ENCODE results near the gene BFSP1.

BFSP1 gene

DNA sequence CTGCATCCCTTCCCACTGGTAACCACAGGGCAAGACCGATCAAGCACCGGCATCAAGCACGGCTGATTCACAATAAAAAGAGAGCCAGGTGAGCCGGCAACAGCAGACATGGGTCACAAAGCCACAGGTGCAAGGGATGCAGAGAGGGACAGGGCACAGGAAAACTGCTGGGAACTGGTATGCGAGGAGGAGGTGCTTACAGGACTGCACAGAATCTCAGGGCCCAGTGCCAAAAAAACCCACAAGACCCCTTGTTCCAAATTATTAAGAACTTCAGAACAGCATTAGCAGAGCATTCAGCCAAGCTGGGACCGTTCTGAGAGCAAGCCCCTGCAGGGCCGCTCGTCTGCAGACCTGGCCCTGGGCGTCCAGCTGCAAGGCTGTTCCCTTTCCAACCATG is 35.4 kb downstream of the BFSP1 start:
- no peak for DNase-seq

DNA sequence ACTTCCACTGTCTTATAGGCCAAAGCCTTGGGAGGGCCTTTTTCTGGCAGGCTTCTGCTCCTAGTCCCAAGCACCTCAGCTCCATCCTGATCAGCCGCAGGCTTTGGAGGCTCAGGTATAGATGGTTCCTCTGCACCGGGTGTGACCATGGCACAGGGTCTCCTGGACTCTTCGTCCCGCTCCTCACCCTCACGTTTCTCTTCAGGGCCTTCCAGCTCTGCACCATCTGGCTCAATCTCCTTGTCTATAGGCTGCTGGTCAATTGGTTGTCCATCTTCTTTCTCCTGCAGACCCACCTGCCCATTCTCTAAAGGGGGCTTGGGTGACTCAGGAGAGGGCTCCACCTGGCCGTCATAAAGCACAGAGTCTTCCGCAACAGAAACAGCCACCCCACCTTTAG is 37.0 kb downstream of the BFSP1 start:
- DNase-seq = no peak

DNA sequence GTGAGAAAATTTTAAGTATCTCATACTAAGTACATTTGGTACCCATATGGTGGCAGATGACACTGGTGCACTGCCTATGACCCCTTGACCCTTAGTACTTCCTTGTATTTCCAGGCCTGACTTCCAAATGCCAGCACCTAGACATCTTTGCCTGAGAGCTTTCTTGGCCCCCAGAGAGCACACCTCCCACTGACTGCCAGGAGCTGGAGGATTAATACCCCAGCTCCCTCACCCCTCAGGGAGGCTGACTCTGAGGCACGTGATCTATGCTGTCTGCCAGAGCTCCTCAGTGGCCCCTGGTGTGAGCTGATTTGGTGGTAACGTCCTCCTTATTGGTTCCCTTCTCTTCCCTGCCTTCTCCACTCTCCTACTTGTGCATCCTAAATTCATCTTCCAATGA is 38.0 kb downstream of the BFSP1 start:
- DNase-seq = no peak

DNA sequence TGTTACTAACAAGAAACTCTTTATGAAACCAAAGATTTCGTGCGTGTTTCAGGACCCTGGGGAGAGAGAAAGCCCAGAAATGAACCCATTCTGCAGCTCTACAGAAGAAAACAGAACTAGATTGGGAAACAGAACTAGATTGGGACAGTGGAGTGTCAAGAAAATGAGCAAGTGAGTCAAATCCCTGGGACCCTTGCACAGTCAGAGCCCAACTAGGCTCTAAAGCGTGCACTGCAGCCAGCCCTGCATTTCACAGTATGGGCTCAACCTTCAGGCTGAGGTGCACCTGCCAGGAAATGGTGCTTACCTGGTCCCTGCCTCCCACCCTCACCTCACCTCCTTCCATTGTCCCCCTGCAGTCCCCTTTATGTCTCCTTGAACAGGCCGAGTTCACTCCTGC is 39.7 kb downstream of the BFSP1 start:
- DNase-seq = no peak

DNA sequence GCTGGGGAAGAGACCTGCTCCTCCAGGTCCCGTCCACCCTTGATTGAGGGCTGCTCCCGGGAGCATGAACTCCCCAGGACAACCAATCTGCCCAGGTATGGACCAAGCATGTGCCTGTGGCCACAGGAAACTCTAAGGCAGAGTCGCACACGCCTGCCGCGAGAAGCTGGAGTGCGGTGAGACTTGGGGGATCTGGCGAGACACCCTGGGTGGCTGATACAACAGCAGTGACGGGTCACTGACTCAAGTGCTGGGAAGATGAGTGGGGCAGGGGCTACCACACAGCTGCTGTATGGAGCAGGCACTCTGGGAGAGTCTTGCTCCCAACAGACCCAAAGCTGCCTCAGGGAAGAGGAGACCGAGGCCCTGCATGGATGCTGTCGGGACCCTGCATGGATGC is 40.1 kb downstream of the BFSP1 start:
- DNase-seq = no peak

DNA sequence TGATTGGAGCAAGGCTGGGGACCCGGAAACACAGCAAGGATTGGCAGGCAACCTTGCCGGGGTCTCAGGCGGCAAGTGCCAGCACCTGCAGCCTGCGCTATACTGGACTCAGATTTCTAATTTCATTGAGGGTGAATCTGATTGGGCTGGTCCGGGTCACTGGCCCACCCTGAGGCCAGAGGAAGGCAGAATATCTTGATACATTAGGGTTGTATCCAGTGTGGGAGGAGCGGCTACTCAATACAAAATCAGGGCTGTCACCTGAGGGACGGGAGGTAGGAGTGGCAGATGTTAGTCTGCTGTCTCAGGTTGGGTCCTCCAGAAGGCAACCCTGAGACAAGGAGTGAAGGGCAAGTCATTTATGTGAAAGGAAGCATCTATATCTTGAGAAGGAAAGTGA is 40.7 kb downstream of the BFSP1 start:
- DNase-seq = no peak

DNA sequence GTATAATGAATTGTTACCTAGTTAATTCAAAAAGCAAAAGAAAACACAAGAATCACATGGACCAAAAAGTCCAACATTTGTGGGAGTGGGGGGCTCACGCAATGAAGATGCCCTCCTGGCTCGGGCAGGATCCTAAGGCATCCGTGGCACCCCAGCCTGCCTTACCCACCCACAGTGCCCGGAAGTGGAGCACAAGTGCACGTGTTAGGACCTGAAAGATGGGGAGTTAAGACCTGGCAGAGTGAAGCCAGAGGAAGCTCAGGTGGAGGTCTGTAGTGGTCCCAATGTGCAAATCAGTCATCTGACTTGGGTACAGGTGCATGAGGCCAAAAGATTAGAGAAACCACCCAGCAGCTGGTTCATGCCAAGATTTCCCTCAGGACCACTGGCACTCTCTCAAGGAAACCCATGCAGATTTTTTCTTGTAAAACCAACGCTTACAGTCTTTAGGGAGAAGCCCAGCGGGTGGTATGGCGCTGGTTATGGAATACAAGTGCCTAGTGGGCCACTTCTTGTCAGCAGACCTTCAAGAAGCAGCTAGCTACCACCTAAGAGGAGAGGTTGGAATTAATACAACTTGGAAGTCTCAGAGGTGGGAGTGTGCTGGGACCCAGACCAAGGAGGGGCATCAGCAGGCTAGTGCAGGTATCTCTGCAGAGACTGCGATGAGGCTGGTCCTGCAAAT is 42.1 kb downstream of the BFSP1 start:
- DNase-seq = no peak

DNA sequence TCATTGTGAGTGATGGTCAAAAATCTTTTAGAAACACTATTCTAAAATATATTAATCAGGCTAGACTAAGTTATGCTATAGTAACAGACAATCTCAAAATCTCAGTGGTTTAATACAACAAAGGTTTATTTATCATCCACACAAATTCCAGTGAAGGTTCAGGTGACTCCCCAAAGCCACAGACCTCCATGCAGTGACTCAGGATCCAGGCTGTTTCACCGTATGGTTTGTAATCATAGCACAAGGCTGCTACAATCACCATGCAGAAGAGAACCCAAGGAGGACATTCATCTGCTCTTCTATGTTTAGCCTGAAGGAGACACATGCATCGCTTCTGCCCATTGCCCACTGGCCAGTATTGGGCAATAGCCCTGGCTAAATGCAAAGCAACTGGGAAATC is 46.2 kb downstream of the BFSP1 start:
- DNase-seq = no peak

DNA sequence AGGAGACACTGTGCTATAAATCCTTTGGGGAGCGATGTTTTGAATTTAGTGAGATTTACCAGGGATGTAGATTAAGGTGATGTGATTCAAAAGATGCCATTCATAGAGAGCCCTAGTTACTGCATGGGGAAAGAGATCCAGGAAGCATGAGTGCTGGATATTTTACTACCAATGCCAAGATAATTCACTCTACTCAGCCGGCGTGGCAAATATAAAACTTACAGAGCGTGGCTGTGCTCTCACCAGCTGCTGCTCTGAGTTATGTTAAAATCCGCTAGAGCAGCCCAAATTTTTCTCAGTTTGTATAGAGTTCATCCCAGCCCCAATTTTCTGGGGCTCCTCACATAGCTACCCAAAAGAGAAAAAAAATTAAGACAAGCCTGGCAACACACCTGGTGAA is 48.6 kb downstream of the BFSP1 start:
- no peak for DNase-seq

DNA sequence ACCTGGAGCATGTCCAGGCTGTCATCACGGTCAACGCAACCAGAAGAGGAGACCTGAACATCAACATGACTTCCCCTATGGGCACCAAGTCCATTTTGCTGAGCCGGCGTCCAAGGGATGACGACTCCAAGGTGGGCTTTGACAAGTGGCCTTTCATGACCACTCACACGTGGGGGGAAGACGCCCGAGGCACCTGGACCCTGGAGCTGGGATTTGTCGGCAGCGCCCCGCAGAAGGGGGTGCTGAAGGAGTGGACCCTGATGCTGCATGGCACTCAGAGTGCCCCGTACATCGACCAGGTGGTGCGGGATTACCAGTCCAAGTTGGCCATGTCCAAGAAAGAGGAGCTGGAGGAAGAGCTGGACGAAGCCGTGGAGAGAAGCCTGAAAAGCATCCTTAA is 49.5 kb downstream of the BFSP1 start:
- no peak for DNase-seq

DNA sequence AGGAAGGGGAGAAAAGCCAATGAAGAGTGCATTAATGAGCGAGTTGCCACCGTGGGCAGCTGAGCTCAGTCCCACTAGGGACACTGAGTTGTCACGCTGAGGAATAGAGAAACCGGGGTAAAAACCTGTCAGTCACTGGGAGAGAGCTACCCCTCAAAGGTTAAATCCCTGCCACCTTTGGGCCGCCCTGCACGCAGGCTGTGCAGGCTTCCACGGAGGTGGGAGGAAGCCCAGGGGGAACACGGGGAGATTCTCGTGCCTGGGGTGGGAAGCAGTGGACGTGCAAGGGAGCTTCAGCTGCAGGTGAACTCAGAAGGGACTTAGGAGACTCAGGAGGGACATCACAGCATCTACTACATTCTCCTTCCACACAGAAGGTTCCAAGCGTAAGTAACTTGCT is 50.5 kb downstream of the BFSP1 start:
- DNase-seq = no peak

DNA sequence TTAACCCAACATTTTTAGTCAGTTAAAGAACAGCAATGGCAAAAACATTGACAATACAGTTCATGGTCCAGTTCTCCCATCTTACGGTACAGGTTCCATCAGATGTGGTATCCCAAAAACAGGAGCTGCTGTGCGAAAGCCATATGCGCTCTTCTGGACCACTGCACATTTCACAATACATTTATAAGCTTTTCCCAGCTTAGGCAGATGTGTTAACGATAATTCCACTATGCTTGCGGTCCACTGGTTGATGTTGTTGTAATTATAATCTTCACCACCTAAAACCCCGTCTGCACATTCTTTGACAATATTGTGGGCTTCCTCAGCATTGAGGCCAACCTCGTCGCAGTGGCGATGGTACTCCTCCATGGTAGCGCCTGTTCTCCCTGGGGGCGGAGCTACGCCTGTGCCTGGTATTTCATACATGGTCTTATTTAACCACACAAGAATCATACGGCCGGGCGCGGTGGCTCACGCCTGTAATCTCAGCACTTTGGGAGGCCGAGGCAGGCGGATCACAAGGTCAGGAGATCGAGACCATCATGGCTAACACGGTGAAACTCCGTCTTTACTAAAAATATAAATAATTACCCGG is 52.0 kb downstream of the BFSP1 start:
- no peak for DNase-seq

DNA sequence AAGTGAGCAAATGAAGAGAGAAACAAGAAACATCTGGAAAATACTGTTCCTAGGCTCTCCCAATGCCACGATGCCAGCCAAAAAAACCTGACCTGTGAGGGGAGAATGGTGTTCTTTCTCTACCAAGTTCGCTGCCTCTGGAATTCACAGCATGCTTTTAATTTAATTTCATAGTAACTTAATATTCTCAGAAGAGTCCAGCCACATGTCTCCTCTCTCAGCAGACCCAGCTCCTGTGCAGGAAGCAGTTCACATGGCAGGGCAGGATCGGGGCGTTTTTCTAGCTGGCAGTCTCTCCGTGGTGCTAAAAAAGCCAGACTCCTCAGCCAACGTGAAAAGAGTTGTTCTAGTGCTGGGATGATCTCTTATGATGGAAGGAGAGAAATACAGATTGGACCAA is 57.5 kb downstream of the BFSP1 start:
- DNase-seq = no peak

DNA sequence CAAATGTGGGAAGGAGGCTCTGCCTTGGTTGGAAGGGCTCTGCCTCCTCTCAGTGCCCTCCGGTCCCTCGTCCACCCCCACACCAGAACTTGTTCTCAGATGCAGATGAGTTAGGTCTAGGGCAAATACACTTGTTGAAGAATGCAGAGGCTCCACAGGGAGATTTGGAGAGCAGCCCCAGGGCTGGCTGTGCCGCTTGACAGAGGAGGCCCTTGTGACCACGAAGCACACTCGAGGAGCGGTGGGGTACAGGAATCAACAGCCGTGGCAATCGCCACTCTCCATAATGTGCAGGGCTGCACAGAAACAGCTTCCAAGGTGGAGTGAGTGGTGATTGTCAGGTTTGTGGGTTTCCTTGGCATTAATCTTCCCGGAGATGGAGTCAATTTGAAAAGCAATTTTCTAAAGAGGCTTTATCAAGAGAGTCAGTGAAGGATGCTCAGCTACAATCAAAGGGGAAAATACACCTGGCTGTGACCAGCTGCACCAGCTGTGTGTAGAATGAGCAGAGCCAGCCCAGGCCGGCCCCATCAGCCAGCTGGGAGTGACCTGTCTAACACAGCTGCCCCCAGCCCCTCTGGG is 59.5 kb downstream of the BFSP1 start:
- DNase-seq = no peak

DNA sequence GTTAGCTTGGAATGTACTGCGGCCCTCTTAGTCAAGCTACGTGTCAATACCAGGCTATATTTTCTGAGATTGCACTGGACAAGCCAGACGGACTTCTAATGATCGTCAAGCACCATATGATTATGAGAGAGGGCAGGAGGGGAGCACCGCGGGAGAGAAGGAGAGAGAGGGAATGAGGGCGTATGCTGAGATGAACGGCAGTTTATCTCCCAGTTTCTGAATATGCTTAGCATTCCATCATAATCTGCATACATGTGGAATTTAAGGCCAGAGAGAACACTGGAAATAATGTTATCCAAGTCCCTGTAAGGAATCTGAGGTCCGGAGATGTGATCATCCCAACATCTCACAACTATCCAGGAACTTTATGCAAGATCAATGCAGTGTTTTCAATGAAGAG is 60.2 kb downstream of the BFSP1 start:
- DNase-seq = no peak

DNA sequence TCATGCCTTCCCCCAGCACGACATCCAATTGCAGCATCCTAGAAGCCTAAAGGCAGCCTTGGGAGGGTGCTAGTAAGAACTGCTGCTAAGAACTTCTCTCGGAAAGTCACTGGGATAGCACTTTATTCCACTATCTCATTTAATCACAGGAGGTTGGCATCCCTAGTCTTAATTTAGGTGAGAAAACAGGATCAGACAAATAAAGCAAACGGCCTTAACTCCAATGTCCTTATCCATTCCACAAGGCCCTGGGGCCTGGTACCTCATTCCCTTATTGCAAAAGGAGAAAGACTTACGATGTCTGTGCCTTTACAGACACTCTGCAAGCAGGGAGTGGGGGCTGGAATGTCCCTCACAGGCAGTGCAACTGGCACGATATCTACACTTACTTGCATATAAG is 60.7 kb downstream of the BFSP1 start:
- no peak for DNase-seq

DNA sequence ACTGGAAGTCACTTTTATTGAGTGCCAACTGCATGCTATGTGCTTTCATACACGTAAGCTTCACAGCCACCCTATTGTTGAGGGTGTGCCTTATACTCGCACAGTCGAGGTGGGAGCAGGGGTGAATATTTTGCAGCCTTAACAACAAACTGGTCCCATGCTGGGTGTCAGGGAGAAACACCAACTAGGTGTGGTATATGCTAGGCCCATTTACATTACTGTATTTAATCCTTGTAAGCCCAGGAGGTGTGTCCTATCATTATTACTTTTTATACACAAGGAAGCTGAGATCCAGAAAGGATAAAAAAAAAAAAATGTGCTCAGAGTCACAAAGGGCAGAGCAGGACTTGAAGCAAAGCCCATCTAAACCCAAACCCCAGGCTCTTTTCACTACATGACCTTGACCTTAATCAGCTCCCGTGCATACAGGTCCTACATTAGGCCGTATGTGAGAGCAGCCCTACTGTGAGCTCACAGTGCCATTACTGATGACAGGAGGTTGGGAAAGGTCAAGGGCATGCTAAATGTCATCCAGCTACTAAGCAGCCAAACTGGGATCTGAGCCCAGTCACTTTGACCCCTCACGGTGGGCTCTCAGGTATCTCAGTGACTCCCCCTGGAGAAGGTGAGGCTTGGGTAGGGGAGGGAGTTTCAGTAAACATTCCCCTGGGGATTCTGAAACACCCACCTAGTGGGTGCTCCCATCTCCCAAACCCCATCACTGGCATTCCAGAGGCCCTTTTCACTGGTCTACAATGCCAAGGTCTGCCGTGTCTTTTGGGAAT is 61.7 kb downstream of the BFSP1 start:
- no peak for DNase-seq

DNA sequence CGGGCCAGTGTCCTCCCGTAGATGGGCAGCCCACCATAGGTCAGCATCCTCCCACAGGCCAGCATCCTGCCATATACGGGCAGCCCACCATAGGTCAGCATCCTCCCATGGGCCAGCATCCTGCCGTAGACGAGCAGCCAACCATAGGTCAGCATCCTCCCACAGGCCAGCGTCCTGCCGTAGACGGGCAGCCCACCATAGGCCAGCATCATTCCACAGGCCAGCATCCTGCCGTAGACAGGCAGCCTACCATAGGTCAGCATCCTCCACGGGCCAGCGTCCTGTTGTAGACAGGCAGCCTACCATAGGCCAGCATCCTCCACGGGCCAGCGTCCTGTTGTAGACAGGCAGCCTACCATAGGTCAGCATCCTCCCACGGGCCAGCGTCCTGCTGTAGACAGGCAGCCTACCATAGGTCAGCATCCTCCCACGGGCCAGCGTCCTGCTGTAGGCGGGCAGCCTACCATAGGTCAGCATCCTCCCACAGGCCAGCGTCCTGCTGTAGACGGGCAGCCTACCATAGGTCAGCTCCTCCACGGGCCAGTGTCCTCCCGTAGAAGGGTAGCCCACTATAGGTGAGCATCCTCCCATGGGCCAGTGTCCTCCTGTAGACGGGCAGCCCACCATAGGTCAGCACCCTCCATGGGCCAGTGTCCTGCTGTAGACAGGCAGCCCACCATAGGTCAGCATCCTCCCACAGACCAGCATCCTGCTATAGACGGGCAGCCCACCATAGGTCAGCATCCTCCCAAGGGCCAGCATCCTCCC is 62.9 kb downstream of the BFSP1 start:
- DNase-seq = no peak

DNA sequence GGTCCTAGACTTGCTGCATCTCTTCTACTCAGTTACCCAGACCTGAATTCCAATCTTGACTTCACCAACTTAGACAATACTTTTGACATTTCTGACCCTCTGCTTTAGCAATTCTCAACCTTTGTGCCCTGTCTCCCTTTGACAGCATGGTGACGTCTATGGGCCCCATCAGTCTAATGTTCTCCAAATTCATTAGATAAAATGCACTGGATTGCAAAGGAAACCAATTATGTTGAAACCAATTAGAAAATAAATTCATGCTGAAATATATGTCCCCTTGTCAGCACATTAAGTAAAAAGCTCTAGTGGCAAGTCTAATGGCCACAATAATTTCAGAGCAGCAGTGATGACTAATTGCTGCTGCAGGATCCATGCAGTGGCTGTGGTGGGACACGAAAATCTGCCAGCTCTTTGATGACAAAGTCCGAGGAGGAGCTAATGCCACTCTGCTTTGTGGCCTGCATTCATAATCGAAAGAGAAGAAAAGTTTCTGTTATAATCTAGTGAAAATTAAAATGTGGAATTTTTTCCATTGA is 64.0 kb downstream of the BFSP1 start:
- DNase-seq = no peak

DNA sequence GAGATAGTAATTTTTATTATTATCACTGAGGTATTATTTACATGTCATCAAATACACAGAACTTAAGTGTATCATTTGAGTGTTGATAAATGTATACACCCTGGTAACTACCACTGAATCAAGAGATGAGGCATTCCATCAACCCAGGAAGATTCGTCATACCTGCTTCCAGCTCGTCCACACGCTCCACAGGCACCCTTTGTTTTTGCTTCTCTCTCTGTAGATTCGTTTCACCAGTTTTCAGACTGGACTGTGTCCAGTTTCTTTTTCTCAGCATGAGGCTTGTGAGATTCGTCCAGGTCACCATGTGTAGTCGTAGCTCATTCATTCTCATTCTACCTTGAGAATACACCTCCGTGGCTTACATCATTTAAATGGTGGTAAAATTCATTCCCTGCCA is 64.5 kb downstream of the BFSP1 start:
- DNase-seq = no peak

DNA sequence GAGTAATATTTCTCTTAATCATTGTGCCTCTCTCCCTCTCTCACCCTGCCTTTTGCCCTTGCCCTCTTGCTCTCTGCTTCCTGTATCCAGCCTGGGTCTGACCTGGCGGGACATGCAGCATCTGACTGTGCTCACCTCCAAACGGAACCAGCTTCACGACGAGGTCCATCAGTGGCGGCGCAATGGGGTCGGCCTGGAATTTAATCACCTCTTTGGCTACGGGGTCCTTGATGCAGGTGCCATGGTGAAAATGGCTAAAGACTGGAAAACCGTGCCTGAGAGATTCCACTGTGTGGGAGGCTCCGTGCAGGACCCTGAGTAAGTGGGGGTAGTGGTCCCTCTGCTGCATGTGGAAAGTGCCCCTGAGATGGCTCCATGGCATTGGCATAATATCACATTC is 65.9 kb downstream of the BFSP1 start:
- no peak for DNase-seq

DNA sequence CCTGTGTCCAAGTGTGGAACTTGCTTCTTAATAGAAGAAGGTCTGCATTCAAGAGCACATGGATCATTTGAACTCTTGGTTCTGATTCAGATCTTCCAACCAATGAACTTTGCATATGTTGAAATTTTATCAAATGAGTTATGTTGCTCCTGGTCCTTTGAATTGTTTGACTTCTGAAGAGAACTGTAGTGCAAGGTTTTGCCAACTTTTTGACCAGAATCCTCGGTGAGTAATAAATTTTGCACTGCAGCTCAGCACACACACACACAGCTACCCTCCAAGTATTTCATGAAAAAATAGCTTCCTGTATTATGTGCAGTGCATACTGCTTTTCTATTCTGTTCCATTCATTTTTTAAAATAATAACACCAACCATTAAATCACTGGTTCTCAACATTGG is 67.5 kb downstream of the BFSP1 start:
- no peak for DNase-seq

DNA sequence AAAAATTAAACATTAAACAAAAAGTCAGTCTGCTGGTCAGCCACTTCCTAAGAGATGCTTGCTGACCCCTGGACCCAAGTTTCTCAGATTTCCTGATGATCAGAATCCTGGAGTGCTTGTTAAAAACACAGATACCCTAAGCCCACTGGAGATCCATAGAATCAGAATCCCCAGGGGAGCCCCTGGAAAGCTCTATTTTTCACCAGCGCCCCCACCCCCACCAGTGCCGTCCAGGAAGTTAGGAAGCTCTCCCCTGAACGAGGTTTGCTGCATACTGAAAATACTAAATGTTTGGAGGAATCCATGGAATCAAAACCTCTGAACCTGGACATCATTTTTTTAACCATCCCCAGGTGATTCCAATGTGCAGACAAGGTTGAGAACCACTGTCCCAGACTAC is 69.2 kb downstream of the BFSP1 start:
- no peak for DNase-seq

All from stimulated activated CD4-positive, alpha-beta T cell treated with anti-CD3 and anti-CD28 coated beads, Interleukin-4, amount 100 ng/mL, for 1 hour (primary cell).